IMR-90 (cell line): ENCODE data around the gene SCRG1.

ENCODE experiments used
- MXI1 ChIP-seq: IDR thresholded peaks from 2 replicates; pipeline ENCODE4 v1.6.1; 2012; ENCODE audit warnings: low read depth, mild to moderate bottlenecking, low read length, moderate library complexity, borderline replicate concordance
- POLR2A ChIP-seq: IDR thresholded peaks from 2 replicates; pipeline ENCODE4 v1.6.1; 2012; ENCODE audit warnings: mild to moderate bottlenecking, low read depth, low read length
- RAD21 ChIP-seq: IDR thresholded peaks from 2 replicates; pipeline ENCODE4 v1.6.1; 2012; ENCODE audit warnings: low read length, improper control_type of control experiment
- SMC3 ChIP-seq: fragments of 150-350 bp; IDR thresholded peaks from 2 replicates; pipeline ENCODE4 v1.6.1; 2016; ENCODE audit warnings: low read depth, mild to moderate bottlenecking, antibody characterized with exemption, low read length, moderate library complexity
- TF ChIP-seq, protein P1 (sequence below): conservative IDR thresholded peaks from 2 replicates; pipeline ENCODE4 v1.5.1; 2012; ENCODE audit warnings: mild to moderate bottlenecking, low read depth, low read length, improper control_type of control experiment
- TF ChIP-seq, protein P2 (sequence below): fragments of 150-350 bp; IDR thresholded peaks from 2 replicates; pipeline ENCODE4 v1.6.1; 2016; ENCODE audit warnings: low read depth, mild to moderate bottlenecking, low read length, moderate library complexity, borderline replicate concordance

GRCh38 chr4:173398220-173398619, 696 bp downstream of the SCRG1 start:
- TF ChIP-seq, protein P1, sequence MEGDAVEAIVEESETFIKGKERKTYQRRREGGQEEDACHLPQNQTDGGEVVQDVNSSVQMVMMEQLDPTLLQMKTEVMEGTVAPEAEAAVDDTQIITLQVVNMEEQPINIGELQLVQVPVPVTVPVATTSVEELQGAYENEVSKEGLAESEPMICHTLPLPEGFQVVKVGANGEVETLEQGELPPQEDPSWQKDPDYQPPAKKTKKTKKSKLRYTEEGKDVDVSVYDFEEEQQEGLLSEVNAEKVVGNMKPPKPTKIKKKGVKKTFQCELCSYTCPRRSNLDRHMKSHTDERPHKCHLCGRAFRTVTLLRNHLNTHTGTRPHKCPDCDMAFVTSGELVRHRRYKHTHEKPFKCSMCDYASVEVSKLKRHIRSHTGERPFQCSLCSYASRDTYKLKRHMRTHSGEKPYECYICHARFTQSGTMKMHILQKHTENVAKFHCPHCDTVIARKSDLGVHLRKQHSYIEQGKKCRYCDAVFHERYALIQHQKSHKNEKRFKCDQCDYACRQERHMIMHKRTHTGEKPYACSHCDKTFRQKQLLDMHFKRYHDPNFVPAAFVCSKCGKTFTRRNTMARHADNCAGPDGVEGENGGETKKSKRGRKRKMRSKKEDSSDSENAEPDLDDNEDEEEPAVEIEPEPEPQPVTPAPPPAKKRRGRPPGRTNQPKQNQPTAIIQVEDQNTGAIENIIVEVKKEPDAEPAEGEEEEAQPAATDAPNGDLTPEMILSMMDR: no peak
- TF ChIP-seq MXI1: no peak
- TF ChIP-seq POLR2A: no peak
- TF ChIP-seq SMC3: no peak
- no peak for TF ChIP-seq RAD21
- TF ChIP-seq, protein P2, sequence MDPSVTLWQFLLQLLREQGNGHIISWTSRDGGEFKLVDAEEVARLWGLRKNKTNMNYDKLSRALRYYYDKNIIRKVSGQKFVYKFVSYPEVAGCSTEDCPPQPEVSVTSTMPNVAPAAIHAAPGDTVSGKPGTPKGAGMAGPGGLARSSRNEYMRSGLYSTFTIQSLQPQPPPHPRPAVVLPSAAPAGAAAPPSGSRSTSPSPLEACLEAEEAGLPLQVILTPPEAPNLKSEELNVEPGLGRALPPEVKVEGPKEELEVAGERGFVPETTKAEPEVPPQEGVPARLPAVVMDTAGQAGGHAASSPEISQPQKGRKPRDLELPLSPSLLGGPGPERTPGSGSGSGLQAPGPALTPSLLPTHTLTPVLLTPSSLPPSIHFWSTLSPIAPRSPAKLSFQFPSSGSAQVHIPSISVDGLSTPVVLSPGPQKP: no peak
